ENCODE results near the gene AGBL1. TPM values are rescaled to one million over a fixed set of nuclear protein-coding genes. Genes with fewer than 3 reads are reported as not detected.
A peak's percentile ranks its signal among the peaks of the same experiment; 100 is the strongest.

The AGBL1 gene
- total RNA-seq, 2 donors from 2014 or later = 0.23 to 0.91 TPM

DNA sequence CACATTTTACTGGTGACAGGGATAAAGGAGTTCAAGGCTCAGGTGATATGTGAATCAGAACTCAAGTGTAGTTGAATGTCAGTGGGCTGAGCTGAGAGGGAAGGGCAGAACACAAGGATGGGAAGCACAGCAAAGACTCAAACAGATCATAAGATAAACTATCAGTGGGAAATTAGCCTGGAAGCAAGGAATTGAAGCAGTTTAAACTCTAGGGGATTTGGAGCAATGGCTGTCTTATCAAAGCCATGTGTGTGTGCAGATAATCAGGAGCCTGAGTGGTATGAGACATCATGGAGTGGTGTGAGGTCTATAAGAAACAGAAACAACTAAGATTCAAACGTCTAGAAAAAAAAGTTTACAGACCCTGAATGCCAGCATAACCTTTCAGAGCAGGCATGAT is 634.6 kb downstream of the AGBL1 start:
- 5% methylated on average over 1 of the region's 1 CpG for WGBS
- Histone ChIP-seq H3K36me3 (no peaks in the 10 kb centered on the region), H3K4me3 (no peak overlapping the region), H3K27me3 (replicated peaks; ENCODE audit: insufficient read depth) (no peaks in the 10 kb centered on the region), H3K9me3 (no peaks in the 10 kb centered on the region), H3K27ac (no peak overlapping the region), H3K4me1 (replicated peaks) (no peaks in the 10 kb centered on the region)
- DNase-seq (ENCODE audit: low spot score) = no peak
- TF ChIP-seq POLR2A (IDR thresholded peaks at IDR 0.05) = no peak
- TF ChIP-seq, protein P1, sequence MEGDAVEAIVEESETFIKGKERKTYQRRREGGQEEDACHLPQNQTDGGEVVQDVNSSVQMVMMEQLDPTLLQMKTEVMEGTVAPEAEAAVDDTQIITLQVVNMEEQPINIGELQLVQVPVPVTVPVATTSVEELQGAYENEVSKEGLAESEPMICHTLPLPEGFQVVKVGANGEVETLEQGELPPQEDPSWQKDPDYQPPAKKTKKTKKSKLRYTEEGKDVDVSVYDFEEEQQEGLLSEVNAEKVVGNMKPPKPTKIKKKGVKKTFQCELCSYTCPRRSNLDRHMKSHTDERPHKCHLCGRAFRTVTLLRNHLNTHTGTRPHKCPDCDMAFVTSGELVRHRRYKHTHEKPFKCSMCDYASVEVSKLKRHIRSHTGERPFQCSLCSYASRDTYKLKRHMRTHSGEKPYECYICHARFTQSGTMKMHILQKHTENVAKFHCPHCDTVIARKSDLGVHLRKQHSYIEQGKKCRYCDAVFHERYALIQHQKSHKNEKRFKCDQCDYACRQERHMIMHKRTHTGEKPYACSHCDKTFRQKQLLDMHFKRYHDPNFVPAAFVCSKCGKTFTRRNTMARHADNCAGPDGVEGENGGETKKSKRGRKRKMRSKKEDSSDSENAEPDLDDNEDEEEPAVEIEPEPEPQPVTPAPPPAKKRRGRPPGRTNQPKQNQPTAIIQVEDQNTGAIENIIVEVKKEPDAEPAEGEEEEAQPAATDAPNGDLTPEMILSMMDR (IDR thresholded peaks at IDR 0.05) = no peak
- TF ChIP-seq POLR2AphosphoS5 (IDR thresholded peaks at IDR 0.05) = no peak
- intact Hi-C loops (cut with DNase I) = no loop called here

DNA sequence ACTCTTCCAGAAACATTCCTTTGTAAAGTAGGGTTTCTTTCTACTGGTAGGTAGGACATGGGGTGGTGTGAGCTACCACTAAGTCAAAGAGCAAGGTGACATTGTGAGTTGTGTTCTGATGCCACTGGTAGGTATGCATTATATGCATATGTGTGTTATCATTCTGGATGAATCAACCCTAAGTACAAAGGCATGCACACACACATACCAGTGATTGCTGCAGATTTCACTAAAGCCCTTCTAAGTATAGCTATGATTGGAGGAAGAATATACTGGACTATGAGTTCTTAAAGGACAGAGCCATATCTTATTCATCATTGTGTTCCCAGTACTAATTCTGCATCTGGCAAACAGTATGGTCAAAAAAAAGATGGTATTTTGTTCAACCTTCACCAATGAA is 646.0 kb downstream of the AGBL1 start:
- Histone ChIP-seq H3K36me3 (no peaks in the 10 kb centered on the region), H3K4me1 (replicated peaks) (no peaks in the 10 kb centered on the region), H3K27me3 (replicated peaks; ENCODE audit: insufficient read depth) (no peaks in the 10 kb centered on the region), H3K27ac (no peak overlapping the region), H3K9me3 (no peaks in the 10 kb centered on the region), H3K4me3 (no peak overlapping the region)
- TF ChIP-seq POLR2A (IDR thresholded peaks at IDR 0.05) (no peak), POLR2AphosphoS5 (IDR thresholded peaks at IDR 0.05) (no peak)
- TF ChIP-seq, protein P1 (IDR thresholded peaks at IDR 0.05) = no peak
- DNase-seq (ENCODE audit: low spot score) = no peak
- intact Hi-C loops (cut with DNase I) = no loop called here

DNA sequence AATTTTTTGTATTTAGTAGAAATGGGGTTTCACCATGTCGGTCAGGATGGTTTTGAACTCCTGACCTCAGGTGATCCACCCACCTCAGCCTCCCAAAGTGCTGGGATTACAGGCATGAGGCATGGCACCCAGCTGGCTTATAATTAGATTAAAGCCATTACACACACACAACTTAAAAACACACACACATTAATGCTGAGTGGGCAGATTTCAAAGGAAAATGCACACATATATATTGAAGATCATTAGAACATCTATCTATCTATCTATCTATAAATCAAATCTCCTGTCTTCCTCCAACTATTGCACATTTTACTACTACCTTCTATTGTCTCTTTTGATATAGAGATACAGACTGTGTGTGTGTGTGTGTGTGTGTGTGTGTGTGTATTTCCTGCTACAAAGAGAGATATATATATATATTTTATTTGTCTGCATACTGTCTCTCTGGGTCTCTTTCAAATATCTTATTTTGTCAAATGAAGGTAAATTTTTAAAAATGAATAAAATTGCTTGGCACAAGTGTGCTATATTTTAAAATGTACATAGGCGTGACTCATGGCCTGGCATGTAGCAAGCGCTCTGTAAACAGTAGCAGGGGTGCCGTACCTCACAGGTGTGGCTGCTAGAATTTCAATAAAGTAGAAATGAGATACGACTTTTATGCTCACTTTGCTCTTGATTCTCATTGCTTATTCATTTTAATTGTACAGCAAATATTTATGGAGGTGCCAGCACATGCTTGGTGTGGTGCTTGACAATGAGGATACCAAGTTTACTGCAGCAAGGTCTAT is 655.8 kb downstream of the AGBL1 start:
- peak; percentile 5 for DNase-seq (ENCODE audit: low spot score)
- Histone ChIP-seq H3K27ac (no peak overlapping the region), H3K27me3 (replicated peaks; ENCODE audit: insufficient read depth) (no peaks in the 10 kb centered on the region), H3K4me1 (replicated peaks) (no peaks in the 10 kb centered on the region), H3K4me3 (no peak overlapping the region), H3K9me3 (no peaks in the 10 kb centered on the region), H3K36me3 (no peaks in the 10 kb centered on the region)
- TF ChIP-seq POLR2AphosphoS5 (IDR thresholded peaks at IDR 0.05) (no peak), POLR2A (IDR thresholded peaks at IDR 0.05) (no peak)
- TF ChIP-seq, protein P1 (IDR thresholded peaks at IDR 0.05) = no peak
- intact Hi-C loops (cut with DNase I) = no loop called here
- WGBS = 50% methylated on average over 5 of the region's 5 CpGs

DNA sequence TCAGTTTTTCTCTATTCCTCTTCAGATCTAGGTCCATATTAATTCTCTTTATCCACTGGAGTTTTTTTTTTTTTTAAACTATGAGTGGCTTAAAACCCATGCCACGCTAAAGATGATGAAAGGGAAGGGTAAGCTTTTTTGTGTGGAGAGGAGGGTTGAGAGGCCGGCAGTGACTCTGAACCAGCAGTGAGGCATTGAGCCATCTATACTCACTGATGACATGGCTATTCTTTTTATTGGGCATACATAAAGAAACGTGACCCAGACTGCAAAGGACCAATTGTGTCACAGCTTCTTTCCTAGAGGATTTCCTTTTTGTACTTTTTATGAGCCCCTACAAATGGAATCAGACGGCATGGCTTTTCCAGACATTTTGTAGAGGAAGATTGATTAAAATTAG is 662.2 kb downstream of the AGBL1 start:
- no peak for DNase-seq (ENCODE audit: low spot score)
- H3K9me3 ChIP-seq = no peaks in the 10 kb centered on the region
- TF ChIP-seq POLR2A (IDR thresholded peaks at IDR 0.05) (no peak), POLR2AphosphoS5 (IDR thresholded peaks at IDR 0.05) (no peak)
- TF ChIP-seq, protein P1 (IDR thresholded peaks at IDR 0.05) = no peak
- no peaks in the 10 kb centered on the region for H3K4me1 ChIP-seq (replicated peaks)
- WGBS = 37% methylated on average over 4 of the region's 4 CpGs
- no peak overlapping the region for H3K4me3 ChIP-seq
- H3K36me3 ChIP-seq = no peaks in the 10 kb centered on the region
- H3K27me3 ChIP-seq (replicated peaks; ENCODE audit: insufficient read depth) = no peaks in the 10 kb centered on the region
- H3K27ac ChIP-seq = no peak overlapping the region
- intact Hi-C loops (cut with DNase I) = no loop called here

DNA sequence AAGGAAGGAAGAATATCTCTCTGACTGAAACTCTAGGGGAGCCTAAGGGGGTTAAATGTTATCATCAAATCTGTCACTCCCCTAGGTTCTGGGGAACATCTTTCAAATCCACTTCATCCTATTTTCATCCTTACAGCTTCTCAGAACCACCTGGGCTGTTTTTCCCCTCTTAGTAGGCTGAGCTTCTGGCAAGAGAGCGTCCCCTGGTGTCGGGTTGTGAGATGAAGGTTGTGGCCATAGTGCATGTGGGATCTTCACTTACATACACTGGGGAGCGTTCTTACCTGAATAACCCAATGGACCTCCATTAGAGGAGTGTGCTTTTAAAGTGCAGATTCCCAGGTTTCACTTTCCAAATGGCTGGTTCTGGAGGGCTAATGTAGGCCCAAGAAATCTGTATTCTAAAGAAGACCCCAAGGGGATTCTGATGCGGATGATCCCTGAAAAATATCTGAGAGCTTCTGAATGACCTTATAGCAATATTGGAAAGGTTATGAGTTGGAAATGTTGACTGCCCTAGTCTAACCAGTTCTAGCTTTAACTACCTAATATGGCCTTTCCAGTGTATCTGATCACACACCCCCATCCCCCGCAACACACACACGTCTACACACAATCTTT is 663.7 kb downstream of the AGBL1 start:
- H3K27ac ChIP-seq = no peak overlapping the region
- intact Hi-C loops (cut with DNase I) = no loop called here
- 58% methylated on average over 6 of the region's 6 CpGs for WGBS
- TF ChIP-seq POLR2AphosphoS5 (IDR thresholded peaks at IDR 0.05) = no peak
- TF ChIP-seq, protein P1 (IDR thresholded peaks at IDR 0.05) = peak; percentile 30 to 74 (median 62)
- no peaks in the 10 kb centered on the region for H3K9me3 ChIP-seq
- no peaks in the 10 kb centered on the region for H3K27me3 ChIP-seq (replicated peaks; ENCODE audit: insufficient read depth)
- peak; percentile 42 for DNase-seq (ENCODE audit: low spot score)
- no peak overlapping the region for H3K4me3 ChIP-seq
- H3K4me1 ChIP-seq (replicated peaks) = no peaks in the 10 kb centered on the region
- H3K36me3 ChIP-seq = no peaks in the 10 kb centered on the region

Data from prostate gland (tissue), 2 donors.